ENCODE data around the gene HHEX.
"Not testable (repeated sequence)": the region's sequence is repeated elsewhere in the genome, so short reads cannot be mapped to it uniquely, and the experiment has no call there.

The HHEX gene

DNA sequence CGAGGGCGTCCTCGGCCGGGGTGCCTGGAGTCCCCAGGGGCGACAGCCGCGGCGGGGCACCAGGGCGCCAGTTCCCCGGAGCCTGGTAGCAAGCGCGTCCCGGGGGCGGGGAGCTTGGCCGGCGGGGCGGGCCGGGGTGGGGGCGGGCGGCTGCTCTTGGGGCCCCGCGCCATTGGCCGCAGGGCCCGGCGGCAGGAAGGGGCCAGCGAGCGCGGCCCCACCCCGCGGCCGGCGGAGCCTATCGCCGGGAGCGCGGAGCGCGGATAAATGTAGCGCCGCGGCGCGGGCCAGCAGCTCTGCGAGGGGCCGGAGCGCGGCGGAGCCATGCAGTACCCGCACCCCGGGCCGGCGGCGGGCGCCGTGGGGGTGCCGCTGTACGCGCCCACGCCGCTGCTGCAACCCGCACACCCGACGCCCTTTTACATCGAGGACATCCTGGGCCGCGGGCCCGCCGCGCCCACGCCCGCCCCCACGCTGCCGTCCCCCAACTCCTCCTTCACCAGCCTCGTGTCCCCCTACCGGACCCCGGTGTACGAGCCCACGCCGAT, at the start of gene HHEX:
Gene HHEX (plus strand): TSS at position 293 of the 548 bp plus-strand sequence. CDS start 32 bp downstream, at position 325.
- peak; percentile 68 for DNase-seq

DNA sequence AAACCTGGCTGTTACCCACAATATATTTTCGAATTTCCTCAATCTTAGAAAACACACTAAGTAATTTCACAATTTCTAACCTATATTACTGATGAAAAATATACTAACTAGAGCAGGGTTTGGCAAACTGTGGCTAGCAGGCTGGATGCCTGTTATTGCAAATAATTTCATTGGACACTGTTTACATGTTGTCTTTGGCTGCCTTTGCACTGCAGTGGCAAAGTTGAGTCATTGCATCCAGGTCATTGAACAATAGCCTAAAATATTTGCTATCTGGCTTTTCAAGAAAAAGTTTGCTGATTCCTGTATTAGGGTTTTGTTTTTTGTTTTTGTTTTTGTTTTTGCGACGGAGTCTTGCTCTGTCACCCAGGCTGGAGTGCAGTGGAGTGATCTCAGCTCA, 49.6 kb upstream of the HHEX start:
- DNase-seq = no peak

DNA sequence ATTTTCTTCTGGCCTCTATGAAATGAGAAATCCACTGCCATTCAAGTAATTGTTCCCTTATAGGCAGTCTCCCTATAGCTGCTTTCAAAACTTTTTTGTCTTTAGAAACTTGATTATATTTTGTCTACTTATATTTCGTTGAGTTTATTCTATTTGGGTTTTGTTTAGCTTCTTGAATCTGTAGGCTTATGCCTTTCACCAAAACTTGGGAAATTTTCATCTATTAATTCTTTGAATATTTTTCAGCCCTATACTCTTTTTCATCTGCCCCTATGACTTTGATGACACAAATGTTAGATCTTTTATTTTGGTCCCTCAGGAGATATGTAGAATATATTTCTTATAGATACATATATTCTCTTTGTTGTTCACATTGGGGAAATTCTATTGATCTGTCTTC, 48.3 kb upstream of the HHEX start:
- no peak for DNase-seq

DNA sequence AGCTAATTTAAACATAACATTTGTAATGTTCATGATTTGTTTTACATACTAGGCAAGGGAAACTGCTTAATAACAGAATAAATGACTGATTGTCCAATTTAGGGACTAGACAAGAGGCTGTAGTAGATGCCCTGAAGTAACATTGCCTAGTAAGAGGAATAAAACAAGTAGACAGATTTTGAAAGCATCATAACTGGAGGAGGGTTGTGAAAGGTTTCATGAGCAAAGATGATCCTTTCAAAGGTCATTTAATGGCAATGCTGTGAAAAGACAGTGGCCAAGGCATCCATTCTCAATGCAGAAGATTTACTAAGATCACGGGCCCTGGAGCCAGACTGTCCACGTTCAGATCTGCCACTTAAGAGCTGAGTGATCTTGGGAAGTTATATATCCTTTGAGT, 44.8 kb upstream of the HHEX start:
- no peak for DNase-seq

DNA sequence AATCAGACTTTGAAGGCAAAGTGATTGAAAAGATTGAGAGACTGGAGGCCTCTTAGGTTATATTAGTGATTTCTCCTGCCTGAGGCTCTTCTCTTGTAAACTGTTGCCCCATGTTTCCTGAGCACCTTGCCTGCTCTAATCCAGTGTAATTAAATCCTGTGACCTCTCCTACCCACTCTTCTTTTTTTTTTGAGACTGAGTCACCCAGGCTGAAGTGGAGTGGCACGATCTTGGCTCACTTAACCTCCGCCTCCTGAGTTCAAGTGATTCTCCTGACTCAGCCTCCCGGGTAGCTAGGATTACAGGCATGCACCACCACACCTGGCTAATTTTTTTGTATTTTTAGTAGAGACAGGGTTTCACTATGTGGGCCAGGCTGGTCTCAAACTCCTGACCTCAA, 38.9 kb upstream of the HHEX start:
- not testable (repeated sequence) for DNase-seq

DNA sequence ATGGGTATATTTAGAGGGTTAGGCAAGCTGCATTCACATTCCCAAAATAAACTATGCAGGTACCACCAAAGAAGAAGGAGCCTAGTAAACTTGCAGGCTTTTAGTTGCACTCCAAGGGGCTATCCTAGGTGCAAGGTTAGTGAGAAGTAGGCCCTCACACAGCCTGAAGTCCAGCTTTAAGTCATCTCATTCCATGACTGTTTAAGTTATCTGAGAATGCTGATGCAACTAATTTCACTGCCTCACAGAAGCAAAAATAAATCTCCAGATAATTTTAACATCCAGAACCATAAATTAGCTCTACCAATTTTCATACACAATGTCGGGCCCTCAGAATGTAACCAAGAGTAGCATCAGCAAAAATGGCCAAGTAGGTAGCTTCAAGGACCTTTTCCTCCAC, 34.3 kb upstream of the HHEX start:
- DNase-seq = no peak

DNA sequence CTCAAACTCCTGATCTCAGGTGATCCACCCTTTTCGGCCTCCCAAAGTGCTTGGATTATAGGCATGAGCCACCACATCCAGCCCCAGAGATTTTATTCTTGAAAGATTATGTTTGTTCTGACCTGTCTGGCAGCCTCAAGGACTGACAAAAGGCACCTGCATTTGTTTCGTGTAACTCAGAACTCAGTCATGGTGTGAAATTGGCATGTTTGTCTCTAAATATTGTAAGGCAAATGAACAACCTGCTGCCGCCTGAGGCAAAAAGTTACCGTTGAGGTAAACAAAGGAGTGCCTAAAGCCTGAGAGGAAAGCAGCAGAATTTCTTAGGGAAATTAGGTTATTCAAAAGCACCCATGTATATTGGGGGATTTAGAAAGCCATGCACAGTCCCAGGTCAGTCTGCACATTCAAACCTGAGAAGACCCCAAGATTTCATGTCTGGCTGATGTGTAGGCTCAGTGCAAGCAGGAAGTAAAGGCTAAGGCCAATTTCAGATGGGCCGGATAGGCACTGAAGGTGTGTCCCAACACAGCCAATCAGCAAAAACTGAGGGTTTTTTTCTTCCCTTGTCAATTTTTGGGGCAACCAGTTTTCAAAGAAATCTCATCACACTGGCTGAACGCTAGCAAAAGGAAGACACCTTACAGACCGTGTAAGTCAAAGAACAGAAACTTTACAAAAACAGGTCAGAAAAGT, 33.3 kb upstream of the HHEX start:
- DNase-seq = no peak

DNA sequence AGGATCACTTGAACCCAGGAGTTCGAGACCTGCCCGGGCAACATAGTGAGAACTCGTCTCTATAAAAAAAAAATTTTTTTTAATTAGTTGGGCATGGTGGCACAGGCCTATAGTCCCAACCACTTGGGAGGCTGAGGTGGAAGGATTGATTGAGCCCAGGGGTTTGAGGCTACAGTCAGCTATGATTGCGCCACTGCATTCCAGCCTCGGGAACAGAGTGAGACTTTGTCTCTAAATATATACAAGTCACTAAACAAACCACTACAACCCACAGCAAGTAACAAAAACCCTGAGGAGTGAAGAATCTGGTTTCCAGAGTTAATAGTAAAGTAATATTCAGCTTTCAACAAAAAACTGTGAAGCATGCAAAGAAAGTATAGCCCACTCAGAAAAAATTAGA, 32.7 kb upstream of the HHEX start:
- no peak for DNase-seq

DNA sequence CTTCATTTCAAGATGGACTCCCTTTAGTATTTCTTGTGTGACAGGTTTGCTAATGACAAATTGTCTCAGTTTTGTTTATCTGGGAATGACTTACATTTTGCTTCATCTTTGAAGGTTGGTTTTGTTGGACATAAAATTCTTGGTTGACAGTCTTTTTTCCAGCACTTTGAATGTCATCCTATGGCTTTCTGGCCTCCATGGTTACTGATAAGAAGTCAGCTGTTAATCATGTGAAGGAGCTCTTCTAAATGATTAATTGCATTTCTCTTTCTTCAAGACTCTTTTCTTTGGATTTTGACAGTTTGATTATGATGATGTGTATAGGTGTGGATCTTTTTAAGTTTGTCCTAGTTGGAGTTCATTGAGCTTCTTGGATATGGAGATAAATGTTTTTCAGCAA, 26.9 kb upstream of the HHEX start:
- no peak for DNase-seq

DNA sequence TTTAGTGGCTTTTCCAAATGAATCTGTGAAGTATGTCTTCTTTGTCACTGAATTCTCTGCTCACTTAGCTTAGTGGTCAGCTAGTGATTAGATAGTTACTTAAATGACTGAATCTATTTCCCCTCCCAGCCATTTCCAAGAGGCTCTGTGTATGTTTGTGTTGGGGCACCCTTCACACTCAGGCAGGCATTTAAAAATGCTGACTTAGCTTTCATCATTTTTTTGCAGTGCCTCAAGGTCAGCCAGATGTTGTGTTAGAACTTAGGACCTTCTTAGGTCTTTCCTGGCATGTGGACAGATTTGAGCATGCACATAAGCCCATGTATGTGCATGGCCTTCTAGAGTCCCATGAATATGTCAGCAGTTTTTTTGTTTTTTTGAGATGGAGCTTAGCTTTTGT, 25.4 kb upstream of the HHEX start:
- no peak for DNase-seq

DNA sequence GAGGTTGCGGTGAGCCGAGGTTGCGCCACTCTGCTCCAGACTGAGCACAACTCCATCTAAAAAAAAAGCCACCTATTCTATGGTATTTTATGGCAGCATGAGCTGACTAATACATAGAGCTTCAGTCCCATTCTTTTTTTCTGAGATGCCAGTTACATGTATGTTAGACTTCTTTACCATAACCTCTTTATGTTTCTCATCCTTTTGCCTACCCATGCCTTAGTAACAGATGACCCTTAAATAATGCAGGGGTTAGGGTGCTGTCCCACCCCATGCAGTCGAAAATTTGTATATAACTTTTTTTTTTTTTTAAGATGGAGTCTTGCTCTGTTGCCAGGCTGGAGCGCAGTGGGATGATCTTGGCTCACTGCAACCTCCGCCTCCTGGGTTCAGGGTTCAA, 22.7 kb upstream of the HHEX start:
- no peak for DNase-seq

DNA sequence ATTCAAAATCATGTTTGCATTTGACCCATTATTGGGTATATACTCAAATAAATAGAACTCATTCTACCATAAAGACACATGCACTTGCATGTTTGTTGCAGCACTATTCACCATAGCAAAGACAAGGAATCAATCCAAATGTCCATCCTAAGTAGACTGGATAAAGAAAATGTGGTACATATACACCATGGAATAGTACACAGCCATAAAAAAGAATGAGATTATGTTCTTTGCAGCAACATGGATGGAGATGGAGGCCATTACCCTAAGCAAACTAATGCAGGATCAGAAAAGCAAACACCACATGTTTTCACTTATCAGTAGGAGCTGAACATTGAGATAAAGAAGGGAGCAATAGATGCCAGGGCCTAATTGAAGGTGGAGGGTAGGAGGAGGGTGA, 12.0 kb upstream of the HHEX start:
- DNase-seq = no peak

DNA sequence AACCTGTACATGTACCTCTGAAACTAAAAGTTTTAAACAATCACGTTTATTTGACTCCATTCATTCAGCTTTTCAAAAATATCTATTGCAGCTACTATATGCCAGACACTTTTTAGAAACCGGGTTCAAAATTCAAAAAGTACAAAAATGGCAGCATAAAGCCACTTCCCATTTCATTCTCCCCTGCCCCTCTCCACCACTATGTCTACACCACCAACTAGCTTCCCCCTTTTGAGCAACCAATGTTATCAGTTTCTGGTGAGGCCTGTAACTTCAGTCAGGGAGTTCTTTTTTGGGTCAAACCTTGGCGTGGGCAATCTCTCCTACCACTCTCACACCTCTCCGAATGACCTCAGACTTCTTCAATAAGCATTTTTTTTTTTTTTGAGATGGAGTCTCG, 11.5 kb upstream of the HHEX start:
- DNase-seq = peak; percentile 74

DNA sequence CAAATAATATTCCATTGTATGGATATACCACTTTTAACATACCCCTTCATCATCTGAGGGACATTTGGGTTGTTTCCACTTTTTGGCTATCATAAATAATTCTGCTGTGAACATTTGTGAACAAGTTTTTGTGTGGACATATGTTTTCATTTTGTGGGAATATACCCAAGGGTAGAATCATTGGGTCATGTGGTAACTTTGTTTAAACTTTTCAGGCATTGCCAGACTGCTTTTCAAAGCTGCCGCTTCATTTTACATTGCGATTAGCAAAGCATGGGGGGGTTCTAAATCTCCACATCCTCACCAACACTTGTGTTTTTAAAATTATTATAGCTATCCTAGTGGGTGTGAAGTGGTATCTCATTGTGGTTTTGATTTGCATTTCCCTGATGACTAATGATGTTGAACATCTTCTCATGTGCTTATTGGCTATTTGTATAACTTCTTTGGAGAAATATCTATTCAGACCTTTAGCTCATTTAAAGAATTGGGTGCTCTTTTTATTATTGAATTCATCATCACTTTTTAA, 8.4 kb upstream of the HHEX start:
- no peak for DNase-seq

DNA sequence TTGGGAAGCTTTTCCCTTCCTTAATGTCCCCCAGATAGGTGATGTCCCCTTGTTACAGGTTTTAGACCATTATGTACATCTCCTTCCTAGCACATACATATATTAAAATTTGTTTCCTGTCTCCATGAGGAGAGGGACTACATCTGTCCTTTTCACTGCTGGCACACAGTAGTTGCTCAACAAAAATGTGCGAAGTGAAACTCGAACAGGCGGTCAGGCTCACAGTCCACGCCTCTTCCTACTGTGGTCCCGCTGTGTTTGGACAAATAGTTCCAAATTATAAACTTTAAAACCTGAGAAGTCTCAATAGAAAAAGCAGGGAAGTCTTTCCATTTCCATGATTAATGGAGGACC, 1.2 kb upstream of the HHEX start:
- peak; percentile 79 for DNase-seq

DNA sequence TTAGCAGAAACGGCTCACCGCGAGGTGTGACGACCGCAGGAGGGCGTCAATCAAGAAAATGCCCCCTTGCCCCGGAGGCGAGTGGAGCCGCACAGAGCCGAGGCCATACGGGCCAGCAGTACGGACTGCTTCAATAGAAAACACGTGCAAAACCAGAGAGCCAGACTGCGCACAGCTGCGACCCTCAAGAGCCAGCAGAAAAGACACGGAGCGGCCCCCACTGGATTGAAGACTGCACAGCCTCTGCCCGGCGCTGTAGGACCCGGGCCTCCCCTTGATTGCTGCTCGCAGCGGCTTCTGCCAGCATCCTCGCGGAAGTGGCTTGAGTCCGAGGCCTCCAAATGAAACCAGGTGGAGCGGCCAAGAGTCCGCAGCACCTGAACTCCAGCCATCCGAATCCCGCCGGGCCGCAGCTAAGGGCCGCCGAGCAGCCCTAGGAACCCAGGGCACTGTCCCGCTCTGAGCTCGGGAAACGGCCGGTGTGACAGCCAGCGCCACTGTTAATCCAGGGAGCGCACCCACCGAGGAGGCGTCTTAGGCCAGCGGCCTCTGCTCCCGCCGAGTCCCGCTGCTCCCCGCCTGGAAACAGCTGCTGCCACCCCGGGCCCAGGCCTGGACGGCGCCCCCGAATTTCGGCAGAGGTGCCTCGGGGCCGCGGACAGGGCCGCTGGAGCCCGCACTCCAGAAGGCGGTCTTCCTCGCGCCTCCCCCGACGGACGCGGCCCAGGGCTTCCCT, 660 bp upstream of the HHEX start:
- peak; percentile 60 for DNase-seq

DNA sequence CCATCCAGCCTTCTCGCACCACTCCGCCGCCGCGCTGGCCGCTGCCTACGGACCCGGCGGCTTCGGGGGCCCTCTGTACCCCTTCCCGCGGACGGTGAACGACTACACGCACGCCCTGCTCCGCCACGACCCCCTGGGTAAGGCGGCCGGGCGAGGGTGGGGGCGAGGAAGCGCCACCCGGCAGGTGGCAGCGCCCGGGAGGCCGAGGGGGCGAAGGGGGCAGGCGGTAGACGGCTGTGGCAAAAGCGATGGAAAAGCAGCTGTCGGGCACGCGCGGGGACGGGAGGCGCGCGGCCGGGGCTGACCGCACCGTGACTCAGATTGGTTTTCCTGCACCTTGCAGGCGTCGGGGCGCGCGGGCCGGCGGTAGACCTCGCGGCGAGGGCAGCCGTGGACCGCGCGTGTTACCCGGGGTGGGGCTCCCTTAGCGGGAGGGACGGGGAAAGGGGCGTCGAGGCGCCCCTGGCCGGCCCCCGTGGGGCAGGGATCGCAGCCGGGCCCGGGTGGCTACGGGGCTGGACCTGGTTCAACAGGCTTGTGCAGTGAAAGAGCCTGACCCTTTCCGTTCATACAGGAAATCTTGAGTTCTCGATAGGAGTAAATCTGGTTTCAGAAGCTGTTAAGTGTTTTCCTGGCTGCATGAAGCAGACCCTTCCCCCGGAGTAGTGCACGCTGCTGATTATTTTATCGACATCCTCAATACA, 608 bp downstream of the HHEX start:
- DNase-seq = peak; percentile 71

DNA sequence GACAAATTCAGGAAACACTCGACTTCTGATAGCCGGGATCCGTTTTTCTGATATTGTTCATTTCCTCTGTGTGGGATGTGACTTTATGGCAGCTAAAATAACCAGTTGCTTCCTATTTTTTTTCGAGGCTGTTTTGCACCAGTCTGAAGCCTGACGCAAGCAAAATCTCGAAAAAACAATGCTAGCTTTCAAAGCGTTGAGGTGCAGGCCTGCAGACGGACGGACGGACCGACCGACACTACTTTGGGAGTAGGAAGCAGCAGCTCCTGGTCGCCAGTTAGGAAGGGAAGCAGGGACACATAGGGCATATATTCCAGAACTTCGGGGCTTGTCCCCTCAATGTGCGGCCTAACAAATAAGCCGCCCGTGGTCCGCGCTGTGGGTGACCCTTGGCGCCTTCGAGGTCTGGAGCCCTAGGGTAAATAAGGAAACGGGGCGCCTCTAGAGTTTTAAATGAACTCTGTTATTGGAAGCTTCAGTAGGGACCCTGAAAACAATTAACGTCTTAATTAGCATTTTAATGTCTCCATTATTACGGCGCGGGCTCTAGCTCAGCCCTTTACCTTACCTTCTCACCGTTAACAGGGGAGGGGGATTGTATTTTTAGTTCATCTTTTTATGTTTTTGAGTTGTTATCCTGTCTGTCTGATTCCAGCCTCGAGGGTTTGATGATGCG, 1.3 kb downstream of the HHEX start:
- DNase-seq = peak; percentile 63

DNA sequence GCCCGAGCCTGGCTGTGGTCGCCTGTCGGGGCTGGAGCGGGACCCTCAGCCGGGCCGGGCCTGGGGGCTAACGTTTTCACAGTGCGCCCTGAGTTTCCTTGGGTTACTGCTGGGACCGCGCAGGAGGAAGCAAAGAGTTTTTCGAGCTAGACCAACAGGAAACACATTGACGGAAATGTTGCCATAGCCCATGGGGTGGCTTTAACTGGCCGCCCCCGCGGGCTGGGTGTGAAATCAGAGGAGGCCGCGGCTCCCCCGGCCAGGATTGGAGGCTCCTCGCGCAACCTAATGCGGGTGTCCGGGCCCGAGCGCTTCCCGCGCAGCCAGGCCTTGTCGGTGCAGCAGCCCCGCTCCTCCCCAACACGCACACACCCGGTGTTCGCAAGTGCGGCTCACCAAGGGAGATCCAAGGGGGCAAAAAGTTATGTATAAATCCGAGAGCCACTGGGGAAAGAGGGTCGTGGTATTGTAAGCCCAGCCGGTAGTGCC, 1.9 kb downstream of the HHEX start:
- peak; percentile 86 for DNase-seq

DNA sequence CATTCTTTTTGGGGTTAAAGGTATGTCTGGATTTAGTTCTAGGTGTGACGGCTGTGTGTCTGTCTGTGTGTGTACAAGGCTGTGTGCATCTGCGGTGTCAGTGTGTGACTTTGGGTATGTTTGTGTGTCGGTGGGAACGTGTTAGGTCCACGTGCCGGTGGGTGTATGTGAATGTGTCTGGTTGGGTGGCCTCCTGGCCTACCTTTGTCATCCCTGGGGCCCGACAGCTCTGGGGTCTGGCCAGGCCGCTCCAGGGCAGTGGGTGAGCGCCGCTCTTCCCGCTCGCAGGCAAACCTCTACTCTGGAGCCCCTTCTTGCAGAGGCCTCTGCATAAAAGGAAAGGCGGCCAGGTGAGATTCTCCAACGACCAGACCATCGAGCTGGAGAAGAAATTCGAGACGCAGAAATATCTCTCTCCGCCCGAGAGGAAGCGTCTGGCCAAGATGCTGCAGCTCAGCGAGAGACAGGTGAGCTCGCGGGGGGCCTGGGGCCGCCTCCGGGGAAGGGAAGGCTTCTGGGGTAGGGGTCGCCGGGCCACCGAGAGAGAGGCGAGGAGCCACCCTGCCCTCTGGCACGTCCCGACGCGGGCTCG, 2.4 kb downstream of the HHEX start:
- no peak for DNase-seq

DNA sequence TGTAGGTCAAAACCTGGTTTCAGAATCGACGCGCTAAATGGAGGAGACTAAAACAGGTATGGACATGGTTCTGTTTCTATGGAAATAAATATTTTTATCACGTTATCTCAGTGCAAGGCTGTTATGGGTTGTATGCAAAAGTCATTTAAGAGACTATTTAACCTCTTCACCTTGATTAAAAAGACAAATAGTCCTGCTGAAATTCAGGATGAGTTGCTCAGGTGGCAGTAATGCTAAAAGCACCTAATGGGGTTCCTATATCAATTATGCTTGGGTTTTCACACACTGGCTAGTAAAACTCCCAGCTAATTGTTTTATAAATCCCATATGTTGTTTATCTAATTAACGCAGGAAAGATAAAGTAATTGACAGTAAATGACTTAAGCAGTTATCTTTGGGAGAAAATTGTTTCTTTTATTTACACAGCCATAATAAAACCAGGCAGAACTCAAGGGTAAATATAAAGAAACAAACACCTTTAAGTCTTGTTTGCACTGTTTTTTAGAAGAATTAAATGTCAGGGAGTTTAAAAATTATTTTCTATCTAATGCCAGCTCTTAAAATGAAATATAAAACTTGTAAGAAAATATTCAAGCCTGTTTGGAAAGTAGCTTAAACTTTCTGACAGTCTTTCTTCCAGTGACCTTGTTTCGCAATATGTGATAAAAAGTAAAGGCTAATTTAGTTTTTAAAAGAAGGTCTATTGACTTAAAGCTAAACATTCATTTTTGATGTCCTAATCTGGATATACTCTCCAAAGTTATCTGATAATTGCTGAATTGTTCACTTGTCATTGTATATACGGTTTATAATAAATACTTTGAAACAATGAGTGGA, 3.2 kb downstream of the HHEX start:
- no peak for DNase-seq

DNA sequence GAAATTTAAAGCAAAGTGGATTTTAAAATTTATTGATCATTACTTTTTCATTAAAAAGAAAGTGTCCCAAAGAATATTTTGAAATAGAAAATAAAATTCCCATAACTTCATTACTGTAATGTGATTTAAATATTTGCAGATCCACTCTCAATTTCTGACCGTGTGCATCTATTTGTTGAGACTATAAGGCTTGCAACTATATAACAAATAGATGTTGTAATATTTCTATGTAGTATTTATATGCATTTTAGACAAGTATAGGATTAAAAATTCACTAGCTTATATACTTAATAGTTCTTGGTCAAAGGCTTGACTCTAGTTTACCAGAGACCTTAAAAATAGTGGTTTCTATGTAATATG, 3.8 kb downstream of the HHEX start:
- DNase-seq = no peak
